NCI-H226 (cell line): ENCODE data around the gene ARID4B.
A peak's percentile ranks its signal among the peaks of the same experiment; 100 is the strongest.
"Not testable (repeated sequence)": the region's sequence is repeated elsewhere in the genome, so short reads cannot be mapped to it uniquely, and the experiment has no call there.

Experiments used
- DNase-seq: peaks from one replicate; pipeline ENCODE4 v3.0.0-alpha.2; 2015

Gene ARID4B

GRCh38 chr1:235327559-235328270 is at the start of gene ARID4B:
Gene ARID4B (minus strand): TSS chr1:235328179. CDS start chr1:235326919, 1,260 bp downstream.
- DNase-seq: peak; percentile 23

GRCh38 chr1:235375919-235376605 is 48.1 kb upstream of the ARID4B start:
- DNase-seq: no peak

GRCh38 chr1:235369802-235370201 is 41.8 kb upstream of the ARID4B start:
- DNase-seq: no peak

GRCh38 chr1:235368428-235368827 is 40.4 kb upstream of the ARID4B start:
- no peak for DNase-seq

- DNase-seq: peak; percentile 93
These were observed 39.3 kb upstream of the ARID4B start, which contains the start of gene TBCE for GRCh38 chr1:235367000-235367908. Gene TBCE (plus strand): TSS chr1:235367427. CDS start chr1:235380050, 12,623 bp downstream.

- no peak for DNase-seq
These were observed 38.3 kb upstream of the ARID4B start for GRCh38 chr1:235366286-235366685.

GRCh38 chr1:235364189-235364588 is 36.2 kb upstream of the ARID4B start:
- DNase-seq: not testable (repeated sequence)

- no peak for DNase-seq
These were observed 30.9 kb upstream of the ARID4B start for GRCh38 chr1:235358899-235359298.

- DNase-seq: no peak
These were observed 29.8 kb upstream of the ARID4B start for GRCh38 chr1:235357485-235358373.

- DNase-seq: no peak
These were observed 23.9 kb upstream of the ARID4B start for GRCh38 chr1:235351898-235352297.

- DNase-seq: no peak
These were observed 23.5 kb upstream of the ARID4B start for GRCh38 chr1:235351441-235351840.

GRCh38 chr1:235343726-235344125 is 15.7 kb upstream of the ARID4B start:
- DNase-seq: no peak

- no peak for DNase-seq
These were observed 14.5 kb upstream of the ARID4B start for GRCh38 chr1:235342471-235342870.

GRCh38 chr1:235342039-235342438 is 14.1 kb upstream of the ARID4B start:
- DNase-seq: no peak

- DNase-seq: no peak
These were observed 13.4 kb upstream of the ARID4B start for GRCh38 chr1:235341334-235341733.

GRCh38 chr1:235339746-235340145 is 11.8 kb upstream of the ARID4B start:
- no peak for DNase-seq

- DNase-seq: no peak
These were observed 8.9 kb upstream of the ARID4B start for GRCh38 chr1:235336903-235337302.

- no peak for DNase-seq
These were observed 3.4 kb upstream of the ARID4B start for GRCh38 chr1:235331401-235331800.

- DNase-seq: no peak
These were observed 2.9 kb upstream of the ARID4B start for GRCh38 chr1:235330918-235331285.

GRCh38 chr1:235329139-235329902 is 1.3 kb upstream of the ARID4B start:
- no peak for DNase-seq
